NOMO-1 (cell line): Measurements from ENCODE around the gene CHRNB4.
"Not testable (repeated sequence)": the region's sequence is repeated elsewhere in the genome, so short reads cannot be mapped to it uniquely, and the experiment has no call there.

Source experiments
- DNase-seq, 2 experiments: peaks; one replicate each; lab custom pipeline; 2025; ENCODE audit not compliant: unreplicated experiment in 2 of 2; lab: John Stamatoyannopoulos, UW

Gene CHRNB4

DNA sequence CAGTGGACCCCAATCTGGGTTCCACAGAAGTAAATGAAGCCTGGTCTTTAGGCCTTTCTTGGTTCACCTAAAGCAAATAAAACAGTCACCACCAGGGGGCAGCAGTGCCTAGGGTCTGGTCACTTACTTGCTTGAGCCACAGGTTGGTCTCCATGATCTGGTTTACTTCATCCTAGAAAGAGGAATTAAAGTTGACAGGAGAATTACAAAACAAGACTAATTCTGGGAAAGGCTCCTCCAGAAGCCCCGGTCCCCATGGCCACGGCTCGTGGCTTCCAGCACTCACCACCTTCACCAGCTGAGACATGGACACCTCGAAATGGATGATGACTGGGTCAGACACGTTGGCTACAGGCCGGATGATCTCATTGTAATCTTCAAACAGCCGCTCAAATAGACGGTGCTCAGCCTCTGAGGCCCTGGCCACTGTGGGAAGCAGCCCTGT is 22.5 kb downstream of the CHRNB4 start:
- DNase-seq: peak; percentile 66 to 73

DNA sequence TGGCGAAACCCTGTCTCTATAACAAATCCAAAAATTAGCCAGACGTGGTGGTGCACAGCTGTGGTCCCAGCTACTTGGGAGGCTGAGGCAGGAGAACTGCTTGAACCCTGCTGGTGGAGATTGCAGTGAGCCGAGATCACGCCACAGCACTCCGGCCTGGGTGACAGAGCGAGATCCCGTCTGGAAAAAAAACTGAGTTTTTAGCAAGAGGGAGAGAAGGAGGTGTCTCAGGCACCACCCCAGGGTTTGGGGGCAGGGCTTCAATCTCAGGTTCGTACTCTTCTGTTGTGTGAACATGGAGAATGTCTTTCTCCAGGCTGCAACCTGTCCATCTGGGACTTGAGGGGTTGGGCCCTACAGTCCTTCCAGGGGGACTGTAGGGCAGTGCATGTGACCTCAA is 22.9 kb downstream of the CHRNB4 start:
- no peak for DNase-seq

DNA sequence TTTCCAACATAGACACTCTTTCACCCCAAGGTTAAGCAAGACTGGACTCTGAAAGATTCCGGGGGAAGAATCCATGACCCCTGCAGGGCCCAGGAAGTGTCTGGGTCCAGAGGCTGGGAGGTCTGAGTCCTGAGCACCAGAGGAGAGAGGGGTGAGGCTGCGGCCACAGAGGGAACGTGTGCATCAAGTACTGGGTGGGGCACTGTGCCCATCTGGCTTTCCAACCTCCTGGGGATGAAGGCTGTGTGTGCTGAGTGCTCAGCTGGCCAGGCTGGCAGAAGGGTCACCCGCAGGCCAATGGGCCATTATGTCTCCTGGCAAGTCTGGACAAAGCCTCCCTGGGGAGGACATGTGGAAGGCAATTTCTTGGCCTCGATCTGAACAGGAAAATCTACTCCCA is 23.5 kb downstream of the CHRNB4 start:
- no peak for DNase-seq

DNA sequence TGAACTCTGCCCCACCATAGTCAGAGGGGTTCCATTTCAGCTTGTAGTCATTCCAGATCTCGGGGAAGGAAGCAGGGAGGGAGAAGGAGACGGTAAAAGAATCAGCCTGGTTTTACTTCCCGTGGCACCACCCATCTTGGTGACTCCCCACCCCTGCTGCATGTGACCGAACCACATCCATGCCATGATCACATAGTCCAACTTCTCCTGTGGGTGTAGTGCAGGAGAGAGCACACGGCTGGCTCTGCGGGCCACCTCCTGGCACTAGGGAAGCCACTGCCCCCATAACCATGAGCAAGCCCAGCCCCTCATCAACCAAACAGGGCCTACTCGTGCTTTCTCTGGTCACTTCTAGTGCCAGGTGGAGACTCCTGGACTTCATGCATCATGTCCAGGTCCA is 23.9 kb downstream of the CHRNB4 start:
- DNase-seq: no peak

DNA sequence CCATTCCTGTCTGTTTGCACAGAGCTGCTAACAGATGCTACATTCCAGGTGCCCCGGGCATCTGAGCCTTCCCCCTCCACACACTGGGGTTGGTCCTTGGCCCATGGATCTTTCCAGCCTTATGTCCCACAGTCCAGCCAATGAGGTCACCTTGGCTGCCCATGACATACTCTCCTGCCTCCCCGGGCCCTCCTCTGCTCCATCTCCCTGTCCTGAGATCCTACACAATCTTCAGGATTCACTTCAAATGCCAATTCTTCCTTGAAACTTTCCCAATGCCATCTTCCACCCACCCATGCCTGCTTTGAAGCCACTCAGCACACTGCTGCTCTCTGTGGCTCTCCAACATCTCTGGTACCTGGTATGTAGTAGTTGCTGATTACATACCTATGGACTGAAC is 24.5 kb downstream of the CHRNB4 start:
- no peak for DNase-seq

DNA sequence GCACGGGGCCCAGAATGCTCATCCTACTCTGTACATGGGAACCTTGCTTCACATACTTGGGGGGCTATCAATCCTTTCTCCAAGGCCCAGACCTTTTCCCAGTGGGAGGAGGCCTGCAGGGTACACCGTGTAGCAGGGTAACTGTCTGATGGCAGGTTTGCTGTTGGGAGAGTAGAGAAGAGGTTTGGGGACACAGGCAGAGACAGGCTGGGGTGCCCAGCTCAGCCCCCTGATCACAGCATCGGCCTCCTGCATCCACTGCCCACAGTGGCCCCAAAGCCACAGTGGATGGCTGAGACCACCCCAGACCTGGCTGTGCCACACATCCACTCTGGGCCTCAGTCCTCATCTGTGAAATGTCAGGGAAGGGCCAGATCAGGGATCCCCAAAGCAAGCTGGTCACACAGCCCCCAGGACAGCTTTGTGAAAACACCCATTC is 25.8 kb downstream of the CHRNB4 start:
- DNase-seq: no peak

DNA sequence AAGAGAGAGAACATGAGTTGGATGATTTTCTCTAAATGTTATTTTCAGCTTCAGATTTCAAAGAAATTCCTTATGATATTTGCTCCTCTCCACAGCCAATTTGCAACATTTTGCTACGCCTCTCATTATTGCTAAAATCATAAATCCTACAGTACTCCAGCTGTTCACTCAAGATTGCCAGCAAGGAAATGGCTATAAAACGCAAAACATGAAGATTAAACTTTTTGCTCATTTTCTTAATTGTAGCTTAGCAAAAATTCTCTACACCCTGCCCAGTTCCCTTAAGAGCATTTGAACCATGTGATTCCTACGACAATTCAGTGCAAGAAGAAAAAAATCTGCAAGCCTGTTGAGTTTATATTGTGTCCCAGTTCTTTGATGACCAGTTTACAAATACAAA is 27.0 kb downstream of the CHRNB4 start:
- no peak for DNase-seq

DNA sequence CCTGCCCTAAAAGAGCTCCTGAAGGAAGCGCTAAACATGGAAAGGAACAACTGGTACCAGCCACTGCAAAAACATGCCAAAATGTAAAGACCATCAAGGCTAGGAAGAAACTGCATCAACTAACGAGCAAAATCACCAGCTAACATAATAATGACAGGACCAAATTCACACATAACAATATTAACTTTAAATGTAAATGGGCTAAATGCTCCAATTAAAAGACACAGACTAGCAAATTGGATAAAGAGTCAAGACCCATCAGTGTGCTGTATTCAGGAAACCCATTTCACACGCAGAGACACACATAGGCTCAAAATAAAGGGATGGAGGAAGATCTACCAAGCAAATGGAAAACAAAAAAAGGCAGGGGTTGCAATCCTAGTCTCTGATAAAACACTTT is 31.5 kb downstream of the CHRNB4 start:
- DNase-seq: not testable (repeated sequence)

DNA sequence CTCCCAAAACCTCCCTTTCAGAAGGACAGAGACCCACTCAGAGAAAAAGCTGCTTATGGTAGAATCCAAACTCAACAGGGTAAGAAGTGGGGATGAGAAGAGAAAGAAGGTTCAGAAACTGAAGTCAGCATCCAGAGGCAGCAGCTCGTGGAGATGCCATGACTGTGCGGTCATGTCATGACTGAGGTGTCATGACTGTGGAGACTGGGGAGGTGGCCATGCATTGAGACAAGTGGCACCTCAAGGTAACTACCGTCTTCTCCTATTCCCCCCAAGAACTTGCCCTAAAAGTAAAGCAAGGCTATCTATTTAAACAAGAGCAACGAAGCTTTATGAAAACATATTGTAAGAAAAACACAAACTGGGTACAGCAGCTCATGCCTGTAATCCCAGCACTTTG is 35.3 kb downstream of the CHRNB4 start:
- DNase-seq: no peak

DNA sequence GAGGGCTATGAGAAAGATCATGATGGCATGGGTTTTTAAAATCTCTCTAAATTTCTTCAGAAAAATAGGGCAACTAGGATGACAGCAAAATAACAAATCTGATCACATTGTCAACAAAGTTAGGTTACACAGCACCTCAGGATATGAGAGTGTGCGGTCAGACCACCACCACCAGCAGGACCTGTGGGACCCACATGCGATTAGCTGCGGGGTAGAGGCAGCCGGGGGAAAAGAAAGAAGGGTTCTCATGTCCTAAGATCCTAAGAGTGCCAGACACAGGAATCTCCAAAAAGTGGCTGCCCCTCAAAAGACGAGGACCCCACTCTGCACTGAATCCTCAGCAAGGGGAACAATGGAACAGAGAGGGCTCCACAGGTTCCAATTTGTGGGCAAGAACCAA is 35.8 kb downstream of the CHRNB4 start:
- DNase-seq: no peak

DNA sequence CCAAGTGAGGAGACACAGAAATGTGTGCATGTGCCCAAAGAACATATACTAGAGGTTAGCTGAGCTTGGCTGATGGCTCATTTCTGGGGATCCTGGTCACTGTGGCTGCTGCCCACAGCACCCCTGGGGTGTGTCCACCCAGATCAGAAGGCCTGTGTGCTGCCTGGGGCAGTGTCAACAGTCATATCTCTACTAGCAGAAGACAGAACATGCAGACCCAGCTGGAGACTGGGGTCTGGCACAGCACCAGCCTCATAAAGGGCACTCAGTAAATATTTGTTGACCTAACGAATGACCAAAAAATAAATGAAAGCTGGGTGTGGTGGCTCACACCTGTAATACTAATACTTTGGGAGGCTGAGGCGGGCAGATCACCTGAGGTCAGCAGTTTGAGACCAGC is 36.6 kb downstream of the CHRNB4 start:
- DNase-seq: no peak

DNA sequence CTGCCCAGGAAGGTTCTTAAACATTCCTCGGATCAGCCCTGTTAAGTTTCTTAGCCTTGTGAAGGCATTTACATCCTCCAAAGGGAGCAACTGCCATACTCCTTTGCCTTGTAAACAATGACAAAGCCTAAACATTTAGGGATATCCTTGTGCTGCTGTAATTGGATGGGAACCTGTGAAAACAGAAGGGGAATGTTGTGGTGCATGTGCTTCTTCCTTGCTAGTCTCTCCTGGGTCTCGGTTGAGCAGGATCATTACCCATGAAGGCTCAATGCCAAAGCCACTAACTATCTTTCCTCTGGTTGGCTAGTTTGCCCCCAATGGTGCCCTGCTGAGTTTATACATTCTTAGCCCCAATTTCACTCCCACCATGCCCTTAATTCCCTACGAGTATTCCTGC is 37.5 kb downstream of the CHRNB4 start:
- no peak for DNase-seq

DNA sequence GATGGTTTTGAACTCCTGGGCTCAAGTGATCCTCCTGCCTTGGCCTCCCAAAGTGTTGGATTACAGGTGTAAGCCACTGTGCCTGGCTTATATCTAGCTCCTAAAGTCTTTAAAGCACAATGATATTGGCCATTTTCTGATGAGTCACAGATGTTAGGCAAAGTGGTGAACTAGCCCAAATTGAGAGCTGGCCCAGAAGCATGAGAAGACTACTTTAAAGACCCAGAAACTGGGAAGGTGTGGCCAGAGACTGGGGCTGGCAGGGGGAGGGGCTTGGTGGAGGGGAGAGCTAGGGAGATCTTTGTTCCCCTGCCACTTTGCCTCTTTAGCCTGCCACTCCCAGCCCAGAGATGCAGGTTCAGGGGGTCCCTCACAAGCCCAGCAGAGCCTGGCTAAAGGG is 41.8 kb downstream of the CHRNB4 start:
- DNase-seq: no peak

DNA sequence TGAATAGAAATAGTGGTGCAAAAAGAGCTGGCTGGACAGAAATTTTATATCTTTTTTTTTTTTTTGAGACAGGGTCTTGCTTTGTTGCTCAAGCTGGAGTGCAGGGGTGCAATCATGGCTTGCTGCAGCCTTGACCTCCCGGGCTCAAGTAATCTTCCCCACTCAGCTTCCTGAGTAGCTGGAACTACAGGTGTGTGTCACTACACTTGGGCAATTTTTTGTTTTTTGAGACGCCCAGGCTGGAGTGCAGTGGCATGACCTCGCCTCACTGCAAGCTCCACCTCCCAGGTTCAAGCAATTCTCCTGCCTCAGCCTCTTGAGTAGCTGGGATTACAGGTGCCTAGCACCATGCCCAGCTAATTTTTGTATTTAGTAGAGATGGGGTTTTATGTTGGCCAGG is 42.7 kb downstream of the CHRNB4 start:
- no peak for DNase-seq

DNA sequence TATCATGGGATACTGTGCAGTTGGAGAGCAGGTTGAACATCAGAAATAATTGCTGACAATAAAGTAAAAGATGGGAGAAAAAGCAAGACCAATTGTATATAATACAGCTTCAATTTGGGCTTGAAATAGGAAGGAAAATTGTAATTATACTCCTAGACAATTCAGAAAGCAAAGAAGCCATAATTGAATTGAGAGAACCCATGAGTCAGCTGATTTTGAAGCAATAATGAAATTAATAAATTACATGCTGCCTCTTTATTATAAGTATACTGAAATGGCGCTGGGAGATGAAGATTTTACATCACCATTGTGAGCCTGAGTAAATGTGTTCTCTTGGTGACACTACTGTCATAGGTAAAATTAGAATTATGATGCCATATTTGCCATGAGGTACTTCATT is 43.4 kb downstream of the CHRNB4 start:
- no peak for DNase-seq

DNA sequence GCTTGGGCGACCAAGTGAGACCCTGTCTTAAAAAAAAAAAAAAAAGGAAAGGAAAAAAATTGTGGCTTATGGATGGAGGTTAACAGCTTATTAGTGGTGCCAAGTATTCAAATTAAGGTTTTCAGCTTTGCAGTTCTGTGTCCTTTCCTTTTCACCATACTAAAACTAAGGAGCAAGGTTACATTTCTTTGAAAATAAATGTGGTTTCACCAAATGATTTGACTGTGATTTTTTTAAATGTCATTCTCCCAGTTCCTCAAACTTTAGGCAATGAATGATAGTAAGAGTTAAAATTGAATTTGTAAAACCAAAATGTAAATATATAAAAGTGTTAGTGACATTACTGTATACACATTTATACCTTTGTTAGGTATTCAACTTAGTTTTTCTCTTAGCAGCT is 66.1 kb downstream of the CHRNB4 start:
- DNase-seq: no peak
